Stimulated activated CD8-positive, alpha-beta memory T cell treated with anti-CD3 and anti-CD28 coated beads, Interleukin-7, amount 100 ng/mL, for 1 hour (primary cell): Measurements from ENCODE around the gene PHLDA3.
"Not testable (repeated sequence)": the region's sequence is repeated elsewhere in the genome, so short reads cannot be mapped to it uniquely, and the experiment has no call there.

Source experiments
- DNase-seq, 2 donors: peaks; one replicate each; pipeline ENCODE4 v3.0.0-alpha.2; 2020; ENCODE audit warnings: low read depth in 2 of 2

The PHLDA3 gene

GRCh38 chr1:201503397-201504176 lies 34.6 kb upstream of the PHLDA3 start:
- DNase-seq = no peak

GRCh38 chr1:201502511-201502857 lies 33.5 kb upstream of the PHLDA3 start:
- DNase-seq = no peak

GRCh38 chr1:201501812-201502510 lies 33.0 kb upstream of the PHLDA3 start:
- DNase-seq = no peak

GRCh38 chr1:201501144-201501543 lies 32.2 kb upstream of the PHLDA3 start:
- DNase-seq = no peak

GRCh38 chr1:201500670-201501120 lies 31.7 kb upstream of the PHLDA3 start:
- no peak for DNase-seq

- no peak for DNase-seq
These were observed 31.0 kb upstream of the PHLDA3 start for GRCh38 chr1:201499795-201500669.

GRCh38 chr1:201499191-201499590 lies 30.2 kb upstream of the PHLDA3 start:
- no peak for DNase-seq

- DNase-seq = no peak
These were observed 29.6 kb upstream of the PHLDA3 start for GRCh38 chr1:201498621-201499020.

- DNase-seq = no peak
These were observed 29.0 kb upstream of the PHLDA3 start for GRCh38 chr1:201497935-201498509.

GRCh38 chr1:201496296-201496690 lies 27.3 kb upstream of the PHLDA3 start:
- DNase-seq = no peak

GRCh38 chr1:201495551-201496295 lies 26.7 kb upstream of the PHLDA3 start:
- DNase-seq = no peak

GRCh38 chr1:201493757-201494617 lies 25.0 kb upstream of the PHLDA3 start:
- no peak for DNase-seq

GRCh38 chr1:201493026-201493656 lies 24.2 kb upstream of the PHLDA3 start:
- DNase-seq = not testable (repeated sequence)

- no peak for DNase-seq
These were observed 23.0 kb upstream of the PHLDA3 start for GRCh38 chr1:201491896-201492511.

- no peak for DNase-seq
These were observed 21.7 kb upstream of the PHLDA3 start for GRCh38 chr1:201490708-201491131.

- DNase-seq = no peak
These were observed 20.8 kb upstream of the PHLDA3 start for GRCh38 chr1:201489643-201490261.

- no peak for DNase-seq
These were observed 20.0 kb upstream of the PHLDA3 start for GRCh38 chr1:201488830-201489589.

- no peak for DNase-seq
These were observed 18.8 kb upstream of the PHLDA3 start for GRCh38 chr1:201487742-201488141.
